Measurements from ENCODE around the gene CRYBA4.

- no peak for TF ChIP-seq POLR2AphosphoS5 (IDR thresholded peaks at IDR 0.05)
- no peak for TF ChIP-seq CTCF (IDR thresholded peaks at IDR 0.05)
- no peak for TF ChIP-seq POLR2A (IDR thresholded peaks at IDR 0.05)
- no peak for TF ChIP-seq EP300 (IDR thresholded peaks at IDR 0.05)
Measured at GRCh38 chr22:26574001-26574723, 47.6 kb upstream of the CRYBA4 start.
